Raji (cell line): ENCODE data around the gene SHC1.

Source experiments
- POLR2A ChIP-seq: IDR thresholded peaks from 2 replicates; pipeline ENCODE4 v1.6.1; 2011; ENCODE audit warnings: low read depth, low read length, control low read depth; ENCODE audit not compliant: insufficient read depth

Gene SHC1

GRCh38 chr1:154934358-154934948, 36.1 kb downstream of the SHC1 start:
- TF ChIP-seq POLR2A = no peak

DNA sequence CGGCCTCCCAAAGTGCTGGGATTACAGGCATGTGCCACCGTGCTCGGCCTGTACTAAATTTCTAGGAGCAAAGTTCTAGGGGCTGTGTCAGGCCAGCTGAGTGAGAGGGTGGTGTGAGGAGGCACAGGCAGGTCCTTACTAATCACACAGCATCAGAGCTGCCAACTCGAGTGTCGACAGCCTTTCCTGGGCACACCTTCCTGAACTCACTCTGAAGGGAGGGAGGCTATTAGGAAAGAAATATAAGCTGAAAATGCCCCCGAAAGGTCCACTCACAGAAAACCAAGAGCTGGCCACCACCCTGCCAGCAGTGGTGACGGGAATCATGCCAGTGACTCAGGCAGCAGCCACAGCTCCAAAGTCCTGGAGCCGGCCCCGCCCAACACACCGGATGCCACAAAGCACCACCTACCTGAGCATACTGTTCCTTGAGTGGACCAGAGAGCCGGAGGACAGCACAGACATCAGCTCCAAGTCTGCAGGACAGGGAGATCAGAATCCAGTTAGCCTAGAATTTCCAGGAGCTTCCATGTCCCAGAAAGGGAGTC, 38.5 kb downstream of the SHC1 start:
- no peak for TF ChIP-seq POLR2A

- no peak for TF ChIP-seq POLR2A
These were observed 44.3 kb downstream of the SHC1 start for GRCh38 chr1:154926201-154926600.

GRCh38 chr1:154925335-154926170, 45.0 kb downstream of the SHC1 start:
- TF ChIP-seq POLR2A = no peak

DNA sequence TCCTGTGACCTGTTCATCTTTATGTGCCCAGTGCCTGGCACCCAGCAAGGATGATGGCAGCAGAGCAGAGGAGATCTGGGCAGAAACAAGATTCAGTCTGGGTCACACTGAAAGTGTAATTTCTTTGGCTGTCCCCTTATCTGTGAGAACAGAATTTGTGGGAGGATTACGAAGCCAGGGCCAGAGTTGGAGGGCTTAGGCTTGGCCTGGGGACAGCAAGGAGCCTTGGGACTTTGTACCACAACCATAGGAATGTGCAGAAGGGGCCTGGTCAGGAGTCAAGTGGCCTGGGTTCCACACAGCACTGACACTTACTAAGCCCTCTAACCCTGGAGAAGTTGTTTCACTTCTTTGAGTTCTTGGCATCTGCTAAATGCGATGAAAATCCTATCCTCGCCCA, 46.9 kb downstream of the SHC1 start:
- no peak for TF ChIP-seq POLR2A

DNA sequence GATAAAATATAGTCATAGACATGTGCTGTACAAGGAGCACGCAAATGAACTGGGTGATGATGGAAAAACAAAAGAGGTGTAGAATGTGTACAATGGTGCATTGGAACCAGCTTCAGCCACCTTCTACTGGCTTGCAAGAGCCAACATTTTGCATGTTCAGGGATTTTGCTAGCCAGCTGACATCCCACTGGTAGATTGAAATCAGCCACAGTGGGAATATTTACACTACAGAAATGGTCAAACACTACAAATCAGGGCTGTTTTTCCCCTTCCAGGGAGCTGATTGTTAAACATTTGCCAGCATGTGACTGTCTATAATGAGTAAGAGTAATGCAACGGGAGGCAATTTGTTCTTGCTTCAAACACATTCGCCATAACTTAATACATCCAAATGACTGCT, 57.3 kb downstream of the SHC1 start:
- no peak for TF ChIP-seq POLR2A

- no peak for TF ChIP-seq POLR2A
These were observed 57.8 kb downstream of the SHC1 start for GRCh38 chr1:154912755-154913154.
